T-helper 1 cell treated with Interleukin-12 subunit alpha and Interleukin-12 subunit beta and Interleukin-4 antibody, amounts not matched to agents 30 ng/mL and 1 ng/mL, for 36 hours (primary cell): Measurements from ENCODE around the gene ANKUB1. TPM values are rescaled to one million over a fixed set of nuclear protein-coding genes. Genes with fewer than 3 reads are reported as not detected.

ENCODE experiments used
- intact Hi-C: fragments of 100-400 bp; cut with micrococcal nuclease; formaldehyde crosslinking; loops from one replicate; pipeline ENCODE4 v1.15.1; 2024
- total RNA-seq: library from RNA; stranded (reverse); gene quantifications from 2 replicates; pipeline ENCODE4 v1.2.3, GENCODE V29; 2022

Gene ANKUB1
- total RNA-seq, 1 donor from 2014 or later = not detected

DNA sequence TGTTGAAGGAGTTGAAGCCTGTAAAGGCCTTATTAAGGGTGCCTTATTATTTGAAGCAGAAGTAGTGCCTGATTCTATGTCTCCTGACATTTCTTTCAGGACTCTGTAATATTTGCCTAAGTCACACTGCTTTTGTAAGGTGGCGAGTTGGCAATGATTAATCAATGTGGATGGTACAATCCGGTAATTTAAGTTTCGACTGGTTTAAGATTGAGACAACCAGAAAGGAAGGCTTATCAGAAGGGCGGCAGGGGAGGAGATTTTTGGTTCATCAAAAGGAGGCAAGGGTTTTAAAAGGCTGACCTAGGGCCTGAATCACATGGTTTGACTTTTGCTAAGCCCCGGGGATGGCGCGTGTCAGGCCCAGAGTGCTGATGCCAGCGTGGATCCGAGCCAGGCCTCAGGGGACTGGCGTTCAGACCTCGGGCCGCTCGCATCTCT lies 19.8 kb upstream of the ANKUB1 start:
- intact Hi-C loops = loop anchor here (2.0 to 10.0 kb wide), 7 partner anchors 159 to 1393 kb away; partner anchors contain the start of genes GPR171, GYG1, PFN2 and TSC22D2

GRCh38 chr3:149810846-149811245 lies 18.5 kb upstream of the ANKUB1 start:
- intact Hi-C loops = loop anchor here (5.0 to 10.0 kb wide), 3 partner anchors 371 to 1394 kb away; partner anchors contain the start of genes GPR171 and GYG1

DNA sequence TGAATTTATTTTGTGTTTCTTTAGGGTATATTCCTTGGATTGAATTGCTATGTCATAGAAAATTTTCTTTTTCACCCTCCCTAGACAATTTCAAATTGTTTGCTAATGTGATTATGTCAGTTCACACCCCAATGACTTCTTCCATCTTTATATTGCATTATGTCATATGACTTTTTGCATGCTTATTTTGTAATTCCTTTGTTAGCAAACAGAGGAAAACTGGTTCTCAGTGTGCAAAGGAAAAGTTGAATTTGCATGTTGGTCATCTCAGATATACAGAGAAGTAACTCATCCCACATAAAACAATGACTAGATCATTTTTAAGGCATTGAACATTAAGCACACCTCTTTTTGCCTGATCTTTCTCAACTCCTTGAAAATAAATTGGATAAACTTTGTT lies 17.3 kb upstream of the ANKUB1 start:
- intact Hi-C loops = loop anchor here (5.0 to 10.0 kb wide), 4 partner anchors 317 to 1395 kb away; partner anchors contain the start of genes GPR171 and GYG1

DNA sequence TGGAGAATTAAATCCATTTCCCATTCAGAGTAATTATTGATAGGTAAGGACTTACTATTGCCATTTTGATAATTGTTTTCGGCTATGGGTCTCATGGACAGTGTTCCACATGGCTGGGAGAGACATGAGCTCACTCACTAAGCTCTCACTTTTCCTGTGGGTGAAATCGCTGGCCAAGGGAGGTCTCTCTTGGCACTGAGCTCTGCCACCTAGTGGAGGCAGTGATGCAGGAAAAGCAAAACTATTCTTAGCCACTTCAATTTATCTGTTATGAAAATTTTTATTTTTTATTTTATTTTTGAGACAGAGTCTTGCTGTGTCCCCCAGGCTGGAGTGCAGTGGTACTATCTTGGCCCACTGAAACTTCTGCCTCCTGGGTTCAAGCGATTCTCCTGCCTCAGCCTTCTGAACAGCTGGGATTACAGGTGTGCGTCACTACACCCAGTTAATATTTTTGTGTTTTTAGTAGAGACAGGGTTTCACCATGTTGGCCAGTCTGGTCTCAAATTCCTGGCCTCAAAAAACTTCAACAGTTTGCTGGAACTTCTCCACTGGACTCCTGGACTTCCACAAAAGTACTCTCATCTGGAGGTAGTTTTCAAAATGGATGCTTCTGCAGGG lies 16.0 kb upstream of the ANKUB1 start:
- intact Hi-C loops = loop anchor here (1.0 to 5.0 kb wide), 5 partner anchors 43 to 316 kb away; partner anchors contain the start of gene COMMD2

- intact Hi-C loops = loop anchor here (5.0 kb wide), 1 partner anchor 314 kb away; no protein-coding TSS in a partner anchor
Observed at GRCh38 chr3:149806171-149806778, 13.9 kb upstream of the ANKUB1 start.

DNA sequence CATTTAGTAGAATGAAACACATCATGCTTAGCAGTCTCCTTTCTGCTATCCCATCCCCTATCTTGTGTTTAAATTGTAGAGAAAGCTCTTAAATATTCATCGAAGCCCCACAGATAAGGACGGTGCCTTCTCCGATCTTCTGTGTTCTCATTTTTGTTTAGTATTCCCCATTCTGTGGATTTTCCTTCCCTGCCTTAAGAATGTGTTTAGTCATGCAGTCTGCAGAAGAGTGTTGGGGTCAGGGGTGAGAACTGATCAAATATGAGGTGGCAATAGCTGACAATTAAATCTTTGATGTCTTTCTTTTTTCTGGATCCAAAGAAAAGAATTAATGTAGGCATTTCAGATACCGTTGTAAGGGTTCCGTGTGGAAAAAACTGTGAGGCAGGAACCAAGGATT lies 9.3 kb upstream of the ANKUB1 start:
- intact Hi-C loops = no loop called here

GRCh38 chr3:149801195-149801594 lies 8.8 kb upstream of the ANKUB1 start:
- intact Hi-C loops = no loop called here

DNA sequence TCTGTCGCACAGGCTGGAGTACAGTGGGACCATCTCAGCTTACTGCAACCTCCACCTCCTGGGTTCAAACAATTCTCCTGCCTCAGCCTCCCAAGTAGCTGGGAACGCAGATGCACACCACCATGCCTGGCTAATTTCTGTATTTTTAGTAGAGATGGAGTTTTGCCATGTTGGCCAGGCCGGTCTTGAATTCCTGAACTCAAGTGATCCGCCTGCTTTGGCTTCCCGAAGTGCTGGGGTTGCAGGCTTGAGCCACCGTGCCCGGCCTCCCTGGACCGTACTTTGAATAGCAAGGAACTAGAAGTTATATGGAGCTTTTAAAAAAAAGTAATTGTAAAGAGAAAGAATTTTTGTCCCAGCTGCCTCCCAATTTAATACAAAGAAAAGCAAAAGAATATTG lies 8.3 kb upstream of the ANKUB1 start:
- intact Hi-C loops = no loop called here

GRCh38 chr3:149796026-149796425 lies 3.7 kb upstream of the ANKUB1 start:
- intact Hi-C loops = no loop called here

GRCh38 chr3:149790698-149791097 lies 1.7 kb downstream of the ANKUB1 start:
- intact Hi-C loops = no loop called here

- intact Hi-C loops = no loop called here
Observed at GRCh38 chr3:149790268-149790667, 2.1 kb downstream of the ANKUB1 start.

DNA sequence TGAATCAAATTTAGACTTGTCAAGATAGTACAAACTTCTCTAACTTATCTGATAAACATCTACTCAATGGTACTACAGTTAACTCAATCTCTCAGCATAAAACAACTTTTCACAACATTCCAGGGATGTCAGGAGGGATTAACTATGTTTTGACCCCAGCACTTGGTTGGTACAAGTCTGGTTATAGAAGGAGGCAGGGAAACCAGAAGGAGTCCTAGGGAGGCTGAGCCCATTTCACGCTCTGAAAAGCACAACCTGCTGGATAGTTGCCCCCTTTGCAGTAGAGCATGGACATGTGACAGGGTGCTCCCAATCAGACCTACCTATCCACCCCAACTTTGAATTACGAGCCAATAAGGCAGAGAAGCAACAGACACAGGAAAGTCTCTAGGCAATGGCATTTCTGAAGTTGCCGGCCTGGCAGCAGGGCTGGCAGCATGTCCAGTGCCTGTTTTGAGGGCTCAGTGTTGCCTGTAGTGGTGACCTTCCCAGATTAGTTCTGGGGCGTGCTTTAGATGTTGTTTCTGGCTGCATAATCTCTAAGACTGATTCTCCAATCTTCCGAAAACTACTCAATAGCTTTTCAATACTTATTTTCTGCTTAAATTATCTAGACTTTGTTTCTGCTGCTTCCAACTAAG lies 8.2 kb downstream of the ANKUB1 start:
- intact Hi-C loops = no loop called here

GRCh38 chr3:149783576-149783975 lies 8.8 kb downstream of the ANKUB1 start:
- intact Hi-C loops = no loop called here

DNA sequence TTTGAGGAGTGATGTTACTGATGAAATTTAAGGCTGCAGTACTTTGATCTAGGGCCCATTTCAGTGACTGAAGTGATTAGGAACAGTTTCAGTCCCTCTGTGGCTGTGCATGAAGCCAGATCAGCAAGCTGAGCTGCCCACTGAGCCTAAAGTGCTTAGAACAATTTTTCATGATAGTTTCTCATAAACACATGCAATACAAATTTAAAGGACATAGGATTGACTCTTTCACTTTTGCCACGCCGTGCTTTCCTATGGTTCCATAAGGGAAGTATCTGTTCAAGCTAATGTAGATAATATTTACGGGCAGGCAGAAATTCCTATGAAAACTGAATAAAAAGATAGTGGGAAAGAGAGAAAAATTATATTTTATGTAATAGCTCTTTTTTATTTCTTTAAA lies 10.6 kb downstream of the ANKUB1 start:
- intact Hi-C loops = no loop called here

- intact Hi-C loops = no loop called here
Observed at GRCh38 chr3:149781211-149781610, 11.1 kb downstream of the ANKUB1 start.

GRCh38 chr3:149777414-149778214 lies 14.7 kb downstream of the ANKUB1 start:
- intact Hi-C loops = no loop called here

DNA sequence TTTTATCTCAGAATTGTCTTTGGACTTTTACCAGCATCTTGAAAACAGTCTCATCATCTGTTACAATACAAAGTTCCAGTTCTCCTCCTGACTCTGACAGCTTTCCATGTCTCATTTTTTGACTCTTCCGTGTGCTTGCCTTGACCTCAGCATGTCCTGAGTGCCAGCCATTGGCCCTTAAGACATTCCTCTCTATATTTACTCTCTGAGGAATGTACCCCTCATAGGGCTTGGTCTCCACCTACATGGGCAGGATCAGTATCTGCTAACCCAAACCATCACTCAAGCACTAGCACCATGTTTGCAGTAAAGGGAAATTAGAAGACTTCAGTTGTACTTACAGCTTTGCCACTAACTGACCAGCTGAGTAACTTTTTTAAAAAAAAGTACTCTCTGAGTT lies 16.2 kb downstream of the ANKUB1 start:
- intact Hi-C loops = no loop called here

DNA sequence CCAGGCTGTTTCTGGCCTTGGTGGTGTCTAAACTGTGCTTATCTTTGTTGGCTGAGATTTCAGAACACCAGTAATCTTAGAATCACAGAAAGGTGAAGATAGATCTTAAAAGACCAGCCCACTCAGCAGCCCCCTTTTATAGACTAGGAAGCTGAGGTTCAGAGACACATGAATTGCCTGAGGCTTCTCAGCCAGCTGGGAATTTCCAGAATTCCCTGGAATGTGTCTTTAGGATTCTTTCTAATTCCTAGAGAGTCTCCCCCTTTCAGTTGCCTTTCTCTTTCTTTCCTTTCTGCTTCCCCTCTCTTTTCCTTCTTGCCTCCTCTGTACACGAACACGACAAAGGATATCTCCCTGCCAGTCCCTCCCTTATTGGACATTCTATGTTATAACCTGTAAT lies 19.5 kb downstream of the ANKUB1 start:
- intact Hi-C loops = no loop called here

GRCh38 chr3:149771652-149772271 lies 20.6 kb downstream of the ANKUB1 start:
- intact Hi-C loops = loop anchor here (1.0 kb wide), 5 partner anchors 202 to 419 kb away; no protein-coding TSS in a partner anchor

- intact Hi-C loops = no loop called here
Observed at GRCh38 chr3:149770246-149770645, 22.1 kb downstream of the ANKUB1 start.

- intact Hi-C loops = loop anchor here (5.0 kb wide), 1 partner anchor 414 kb away; no protein-coding TSS in a partner anchor
Observed at GRCh38 chr3:149768704-149769103, 23.6 kb downstream of the ANKUB1 start.
